ENCODE results near the gene IQGAP1. TPM values are rescaled to one million over a fixed set of nuclear protein-coding genes. Genes with fewer than 3 reads are reported as not detected.
A peak's percentile ranks its signal among the peaks of the same experiment; 100 is the strongest.

Gene IQGAP1
- total RNA-seq, 1 donor from 2014 or later = 178 TPM

- Mint-ChIP-seq H3K4me1 (ENCODE audit: unreplicated experiment) (peaks cover 4% of the 10 kb centered on the region), H3K27me3 (ENCODE audit: unreplicated experiment) (no peaks in the 10 kb centered on the region), H3K4me3 (ENCODE audit: unreplicated experiment) (no peak overlapping the region), H3K36me3 (ENCODE audit: unreplicated experiment) (peaks cover 6% of the 10 kb centered on the region), H3K27ac (ENCODE audit: unreplicated experiment) (no peak overlapping the region), H3K9me3 (ENCODE audit: unreplicated experiment) (no peaks in the 10 kb centered on the region)
- no peak for DNase-seq (ENCODE audit: extremely low spot score, unreplicated experiment)
- peak; percentile 7 for TF ChIP-seq CTCF (IDR thresholded peaks at IDR 0.05)
Observed at GRCh38 chr15:90545095-90545494, 157.1 kb downstream of the IQGAP1 start.

- TF ChIP-seq CTCF (IDR thresholded peaks at IDR 0.05) = no peak
- Mint-ChIP-seq H3K27me3 (ENCODE audit: unreplicated experiment) (no peaks in the 10 kb centered on the region), H3K36me3 (ENCODE audit: unreplicated experiment) (peaks cover 5% of the 10 kb centered on the region), H3K4me3 (ENCODE audit: unreplicated experiment) (no peak overlapping the region), H3K27ac (ENCODE audit: unreplicated experiment) (no peak overlapping the region), H3K9me3 (ENCODE audit: unreplicated experiment) (no peaks in the 10 kb centered on the region), H3K4me1 (ENCODE audit: unreplicated experiment) (peaks cover 16% of the 10 kb centered on the region)
- no peak for DNase-seq (ENCODE audit: extremely low spot score, unreplicated experiment)
Observed at GRCh38 chr15:90547540-90547939, 159.5 kb downstream of the IQGAP1 start.

- Mint-ChIP-seq H3K9me3 (ENCODE audit: unreplicated experiment) (no peaks in the 10 kb centered on the region), H3K27me3 (ENCODE audit: unreplicated experiment) (no peaks in the 10 kb centered on the region), H3K4me3 (ENCODE audit: unreplicated experiment) (no peak overlapping the region), H3K4me1 (ENCODE audit: unreplicated experiment) (peaks cover 36% of the 10 kb centered on the region), H3K27ac (ENCODE audit: unreplicated experiment) (no peak overlapping the region), H3K36me3 (ENCODE audit: unreplicated experiment) (peaks cover 3% of the 10 kb centered on the region)
- no peak for TF ChIP-seq CTCF (IDR thresholded peaks at IDR 0.05)
- no peak for DNase-seq (ENCODE audit: extremely low spot score, unreplicated experiment)
Observed at GRCh38 chr15:90550919-90551318, 162.9 kb downstream of the IQGAP1 start.

Other genes starting within 250 kb of the IQGAP1 start
- gene SEMA4B, start 186.9 kb upstream of the IQGAP1 start, total RNA-seq = 23.3 and 26.0 TPM in 2 replicates
- 33.8 and 35.9 TPM in 2 replicates for gene CIB1, start 154.3 kb upstream of the IQGAP1 start, total RNA-seq
- 5.6 and 6.6 TPM in 2 replicates for gene GDPGP1, start 154.0 kb upstream of the IQGAP1 start, total RNA-seq
- gene TTLL13, start 138.7 kb upstream of the IQGAP1 start, total RNA-seq = not detected in 2 replicates
- gene NGRN, start 122.6 kb upstream of the IQGAP1 start, total RNA-seq = 92.3 and 94.8 TPM in 2 replicates
- 1.6 and 3.1 TPM in 2 replicates for gene ZNF774, start 36.0 kb upstream of the IQGAP1 start, total RNA-seq
- 45.6 and 48.6 TPM in 2 replicates for gene CRTC3, start 141.7 kb downstream of the IQGAP1 start, total RNA-seq